ENCODE results near the gene MAP3K15.

- TF ChIP-seq CTCF (IDR thresholded peaks at IDR 0.05) (no peak), POLR2A (IDR thresholded peaks at IDR 0.05) (no peak)
Measured at GRCh38 chrX:19556202-19556601, 40.9 kb upstream of the MAP3K15 start.
